ENCODE data around the gene PEX26.

DNA sequence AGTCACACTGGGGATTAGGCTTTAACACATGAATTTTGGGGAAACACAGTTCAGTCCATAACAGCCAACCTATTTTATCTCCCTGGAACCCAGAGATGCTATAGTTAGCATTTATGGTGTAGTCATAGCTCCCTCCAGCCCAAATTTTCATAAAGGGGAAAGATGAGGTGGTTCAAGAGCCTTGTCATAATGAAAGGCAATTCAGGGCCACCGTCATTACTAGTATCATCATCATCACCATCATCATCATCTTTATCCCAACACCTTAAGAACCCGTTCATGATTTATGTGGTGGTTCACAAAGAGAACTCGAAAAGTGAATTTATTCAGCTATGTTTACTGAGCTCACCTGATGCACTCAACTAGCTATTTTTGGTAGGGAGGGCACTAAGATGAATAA is 30.4 kb downstream of the PEX26 start:
- TF ChIP-seq, protein P1, sequence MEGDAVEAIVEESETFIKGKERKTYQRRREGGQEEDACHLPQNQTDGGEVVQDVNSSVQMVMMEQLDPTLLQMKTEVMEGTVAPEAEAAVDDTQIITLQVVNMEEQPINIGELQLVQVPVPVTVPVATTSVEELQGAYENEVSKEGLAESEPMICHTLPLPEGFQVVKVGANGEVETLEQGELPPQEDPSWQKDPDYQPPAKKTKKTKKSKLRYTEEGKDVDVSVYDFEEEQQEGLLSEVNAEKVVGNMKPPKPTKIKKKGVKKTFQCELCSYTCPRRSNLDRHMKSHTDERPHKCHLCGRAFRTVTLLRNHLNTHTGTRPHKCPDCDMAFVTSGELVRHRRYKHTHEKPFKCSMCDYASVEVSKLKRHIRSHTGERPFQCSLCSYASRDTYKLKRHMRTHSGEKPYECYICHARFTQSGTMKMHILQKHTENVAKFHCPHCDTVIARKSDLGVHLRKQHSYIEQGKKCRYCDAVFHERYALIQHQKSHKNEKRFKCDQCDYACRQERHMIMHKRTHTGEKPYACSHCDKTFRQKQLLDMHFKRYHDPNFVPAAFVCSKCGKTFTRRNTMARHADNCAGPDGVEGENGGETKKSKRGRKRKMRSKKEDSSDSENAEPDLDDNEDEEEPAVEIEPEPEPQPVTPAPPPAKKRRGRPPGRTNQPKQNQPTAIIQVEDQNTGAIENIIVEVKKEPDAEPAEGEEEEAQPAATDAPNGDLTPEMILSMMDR (conservative IDR thresholded peaks at IDR 0.05; ENCODE audit: low read length), result no peak
- no peak for TF ChIP-seq EZH2phosphoT487 (IDR thresholded peaks at IDR 0.05; ENCODE audit: borderline replicate concordance, low read depth, low read length)
